ENCODE data around the gene CBL.

DNA sequence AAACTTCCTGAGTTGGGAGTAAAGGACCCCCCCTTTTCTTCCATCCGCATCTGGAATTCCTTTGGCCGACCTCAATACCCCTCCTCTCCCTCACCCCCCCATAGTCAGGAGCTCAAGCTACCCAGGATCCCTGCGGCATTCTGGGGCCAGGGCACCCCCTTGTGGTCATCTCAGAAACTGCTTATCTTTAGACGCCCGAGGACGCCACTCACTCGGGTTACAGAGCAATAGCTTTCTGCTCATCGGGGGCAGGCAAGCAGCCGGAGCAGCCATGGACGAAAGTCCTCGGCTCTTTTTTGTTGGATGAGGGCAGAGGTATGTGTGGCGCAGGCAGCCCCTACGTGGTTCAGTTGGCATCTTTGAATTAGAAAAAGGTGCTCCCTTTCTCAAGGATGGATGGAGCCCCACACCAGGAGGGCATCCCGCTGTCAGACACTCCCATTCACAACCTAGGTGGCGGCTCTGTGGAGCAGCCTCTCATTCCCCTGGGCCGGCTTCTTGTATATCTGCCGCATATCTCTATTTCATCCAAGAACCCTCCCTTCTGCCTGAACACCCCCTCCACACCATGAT lies 132.3 kb downstream of the CBL start:
- no peak for TF ChIP-seq YY1 (IDR thresholded peaks at IDR 0.05; ENCODE audit: insufficient read depth, insufficient read length)
- no peak for TF ChIP-seq ZNF274 (IDR thresholded peaks at IDR 0.05; ENCODE audit: low read depth, low read length)
- no peak for TF ChIP-seq SUZ12 (IDR thresholded peaks at IDR 0.05; ENCODE audit: extremely low read depth, insufficient read depth, insufficient read length)
